Body of pancreas (tissue), 4 donors: ENCODE results near the gene SLX4IP.

Experiments
- CTCF ChIP-seq, 7 experiments: fragments of 450-650 bp in 4 of 7; fragments of 200-600 bp in 3 of 7; sonication (generic) in 3 of 7; IDR thresholded peaks; one replicate each; pipeline ENCODE4 v1.5.1; 2016 to 2019; ENCODE audit warnings: antibody characterized with exemption in 7 of 7
- POLR2A ChIP-seq, 3 donors: fragments of 450-650 bp; IDR thresholded peaks; one replicate each; pipeline ENCODE4 v1.6.1; 2016; ENCODE audit warnings: antibody characterized with exemption in 3 of 3, mild to moderate bottlenecking in 2 of 3

GRCh38 chr20:10436053-10436699 lies 1.1 kb downstream of the SLX4IP start:
- no peak for TF ChIP-seq CTCF (IDR thresholded peaks at IDR 0.05)
- TF ChIP-seq POLR2A (IDR thresholded peaks at IDR 0.05): no peak
